ENCODE data around the gene NFIL3. TPM values are rescaled to one million over a fixed set of nuclear protein-coding genes. Genes with fewer than 3 reads are reported as not detected.
"Not testable (repeated sequence)": the region's sequence is repeated elsewhere in the genome, so short reads cannot be mapped to it uniquely, and the experiment has no call there.

NFIL3 gene
- total RNA-seq, 4 donors from 2014 or later: 16.6 to 116 (median 27.9) TPM

DNA sequence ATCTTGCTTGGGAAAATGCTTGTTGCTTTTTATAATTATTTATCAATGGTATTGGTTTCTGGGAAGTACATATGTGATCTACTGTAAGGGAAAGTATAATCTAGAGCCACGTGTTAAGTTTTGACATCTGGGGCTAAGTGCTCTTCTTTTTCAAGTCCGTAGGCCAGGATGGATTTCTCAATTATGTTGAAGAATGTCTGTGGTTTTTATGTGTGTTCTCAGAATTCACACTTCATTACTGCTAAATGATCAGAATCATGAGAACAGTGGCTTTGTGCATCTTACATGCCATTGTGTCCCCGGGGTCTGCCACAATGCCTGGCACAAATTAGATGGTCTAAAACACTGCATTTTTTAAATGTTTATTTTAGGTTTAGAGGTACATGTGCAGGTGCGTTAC is 47.4 kb downstream of the NFIL3 start:
- H3K4me1 ChIP-seq: no peaks in the 10 kb centered on the region
- H3K9me3 ChIP-seq: no peaks in the 10 kb centered on the region
- H3K36me3 ChIP-seq: no peaks in the 10 kb centered on the region
- H3K4me3 ChIP-seq: no peak overlapping the region
- TF ChIP-seq POLR2AphosphoS5 (IDR thresholded peaks at IDR 0.05): no peak
- TF ChIP-seq, protein P1, sequence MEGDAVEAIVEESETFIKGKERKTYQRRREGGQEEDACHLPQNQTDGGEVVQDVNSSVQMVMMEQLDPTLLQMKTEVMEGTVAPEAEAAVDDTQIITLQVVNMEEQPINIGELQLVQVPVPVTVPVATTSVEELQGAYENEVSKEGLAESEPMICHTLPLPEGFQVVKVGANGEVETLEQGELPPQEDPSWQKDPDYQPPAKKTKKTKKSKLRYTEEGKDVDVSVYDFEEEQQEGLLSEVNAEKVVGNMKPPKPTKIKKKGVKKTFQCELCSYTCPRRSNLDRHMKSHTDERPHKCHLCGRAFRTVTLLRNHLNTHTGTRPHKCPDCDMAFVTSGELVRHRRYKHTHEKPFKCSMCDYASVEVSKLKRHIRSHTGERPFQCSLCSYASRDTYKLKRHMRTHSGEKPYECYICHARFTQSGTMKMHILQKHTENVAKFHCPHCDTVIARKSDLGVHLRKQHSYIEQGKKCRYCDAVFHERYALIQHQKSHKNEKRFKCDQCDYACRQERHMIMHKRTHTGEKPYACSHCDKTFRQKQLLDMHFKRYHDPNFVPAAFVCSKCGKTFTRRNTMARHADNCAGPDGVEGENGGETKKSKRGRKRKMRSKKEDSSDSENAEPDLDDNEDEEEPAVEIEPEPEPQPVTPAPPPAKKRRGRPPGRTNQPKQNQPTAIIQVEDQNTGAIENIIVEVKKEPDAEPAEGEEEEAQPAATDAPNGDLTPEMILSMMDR (IDR thresholded peaks at IDR 0.05): no peak
- no peak for TF ChIP-seq EP300 (IDR thresholded peaks at IDR 0.05)
- TF ChIP-seq POLR2A (IDR thresholded peaks at IDR 0.05; ENCODE audit: low read depth): no peak
- H3K27ac ChIP-seq (replicated peaks in 1 of 4): no peak overlapping the region
- 82% methylated on average over 4 of the region's 4 CpGs for WGBS
- no peaks in the 10 kb centered on the region for H3K27me3 ChIP-seq
- DNase-seq (ENCODE audit: extremely low spot score): no peak
- intact Hi-C loops (cut with DNase I): no loop called here

GRCh38 chr9:91374939-91375338 is 48.7 kb downstream of the NFIL3 start:
- intact Hi-C loops (cut with DNase I): no loop called here
- 25% methylated on average over 3 of the region's 3 CpGs for WGBS
- no peak for DNase-seq (ENCODE audit: extremely low spot score)
- H3K27ac ChIP-seq (replicated peaks in 1 of 4): no peak overlapping the region
- TF ChIP-seq, protein P1 (IDR thresholded peaks at IDR 0.05): no peak
- TF ChIP-seq POLR2AphosphoS5 (IDR thresholded peaks at IDR 0.05): no peak
- TF ChIP-seq EP300 (IDR thresholded peaks at IDR 0.05): no peak
- TF ChIP-seq POLR2A (IDR thresholded peaks at IDR 0.05; ENCODE audit: low read depth): no peak
- H3K36me3 ChIP-seq: no peaks in the 10 kb centered on the region
- H3K4me1 ChIP-seq: no peaks in the 10 kb centered on the region
- H3K27me3 ChIP-seq: no peaks in the 10 kb centered on the region
- H3K4me3 ChIP-seq: no peak overlapping the region
- no peaks in the 10 kb centered on the region for H3K9me3 ChIP-seq

- H3K36me3 ChIP-seq: no peaks in the 10 kb centered on the region
- WGBS: 75% methylated on average over 1 of the region's 1 CpG
- intact Hi-C loops (cut with DNase I): no loop called here
- H3K4me1 ChIP-seq: no peaks in the 10 kb centered on the region
- DNase-seq (ENCODE audit: extremely low spot score): no peak
- H3K4me3 ChIP-seq: no peak overlapping the region
- no peaks in the 10 kb centered on the region for H3K27me3 ChIP-seq
- H3K27ac ChIP-seq (replicated peaks in 1 of 4): no peak overlapping the region
- no peaks in the 10 kb centered on the region for H3K9me3 ChIP-seq
- TF ChIP-seq POLR2AphosphoS5 (IDR thresholded peaks at IDR 0.05) (no peak), POLR2A (IDR thresholded peaks at IDR 0.05; ENCODE audit: low read depth) (no peak)
- TF ChIP-seq, protein P1 (IDR thresholded peaks at IDR 0.05): no peak
These were observed 51.7 kb downstream of the NFIL3 start for GRCh38 chr9:91371894-91372293.

DNA sequence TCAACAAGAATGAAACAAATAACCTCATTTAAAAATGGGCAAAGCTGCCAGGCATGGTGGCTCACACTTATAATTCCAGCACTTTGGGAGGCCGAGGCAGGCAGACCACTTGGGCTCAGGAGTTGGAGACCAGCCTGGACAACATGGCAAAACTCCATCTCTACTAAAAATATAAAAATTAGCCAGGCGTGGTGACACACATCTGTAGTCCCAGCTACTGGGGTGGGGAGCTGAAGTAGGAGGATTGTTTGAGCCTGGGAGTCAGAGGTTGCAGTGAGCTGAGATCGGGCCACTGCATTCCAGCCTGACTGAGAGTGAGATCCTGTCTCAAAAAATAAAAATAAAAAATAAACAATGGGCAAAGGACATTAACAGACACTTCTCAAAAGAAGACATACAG is 53.6 kb downstream of the NFIL3 start:
- H3K27me3 ChIP-seq; H3K36me3 ChIP-seq; H3K4me1 ChIP-seq; intact Hi-C loops (cut with DNase I); H3K27ac ChIP-seq (replicated peaks in 1 of 4); H3K4me3 ChIP-seq; DNase-seq (ENCODE audit: extremely low spot score); H3K9me3 ChIP-seq: not testable (repeated sequence)
- WGBS: 86% methylated on average over 3 of the region's 3 CpGs

GRCh38 chr9:91364702-91365101 is 58.9 kb downstream of the NFIL3 start:
- Histone ChIP-seq H3K9me3 (no peaks in the 10 kb centered on the region), H3K27me3 (no peaks in the 10 kb centered on the region), H3K36me3 (no peaks in the 10 kb centered on the region), H3K27ac (replicated peaks in 1 of 4) (no peak overlapping the region), H3K4me1 (peaks cover 11 to 26% (median 19%) of the 10 kb centered on the region in 4 donors), H3K4me3 (no peak overlapping the region)
- WGBS: 100% methylated on average over 2 of the region's 3 CpGs
- intact Hi-C loops (cut with DNase I): loop anchor here (5.0 kb wide), 4 partner anchors 48 to 267 kb away; partner anchors contain the start of gene NFIL3
- TF ChIP-seq, protein P1 (IDR thresholded peaks at IDR 0.05): no peak
- TF ChIP-seq EP300 (IDR thresholded peaks at IDR 0.05) (no peak), POLR2AphosphoS5 (IDR thresholded peaks at IDR 0.05) (no peak), POLR2A (IDR thresholded peaks at IDR 0.05; ENCODE audit: low read depth) (no peak)
- DNase-seq (ENCODE audit: extremely low spot score): no peak

Measured in esophagus muscularis mucosa (tissue), 4 donors.